SK-N-SH (cell line): Measurements from ENCODE around the gene ZNRF1. TPM values are rescaled to one million over a fixed set of nuclear protein-coding genes. Genes with fewer than 3 reads are reported as not detected.
A peak's percentile ranks its signal among the peaks of the same experiment; 100 is the strongest.

Source experiments
- CTCF ChIA-PET: fragments of 300-600, 350-600 bp; formaldehyde crosslinking; extraction: SDS; loops from one replicate; lab custom pipeline; 2021; lab: Yijun Ruan, JAX
- POLR2A ChIA-PET: fragments of 350-600 bp; sonication (Branson Sonifier 250); formaldehyde crosslinking; extraction: SDS; loops from one replicate; lab custom pipeline; 2020; ENCODE audit warnings: antibody characterized with exemption, inconsistent platforms; lab: Yijun Ruan, JAX
- DNase-seq: peaks from one replicate; pipeline ENCODE4 v3.0.0; 2012
- H2AFZ ChIP-seq: fragments of 200-600 bp; sonication (generic); 2 replicates; pipeline ENCODE4 v1.8.1; 2016; ENCODE audit warnings: antibody characterized with exemption, mild to moderate bottlenecking, low read depth
- H3F3A ChIP-seq: fragments of 200-600 bp; sonication (generic); replicated peaks from 2 replicates; pipeline ENCODE3; 2016; ENCODE audit warnings: antibody characterized with exemption, mild to moderate bottlenecking; ENCODE audit not compliant: insufficient read depth
- H3K27ac ChIP-seq, 2 experiments: fragments of 200-500 bp in 1 of 2; fragments of 200-600 bp in 1 of 2; sonication (Bioruptor generic) in 1 of 2; sonication (generic), shearing (Covaris generic) in 1 of 2; 2 replicates each; pipeline versions ENCODE4 v1.5.1 to v1.6.1; 2014 to 2016; ENCODE audit warnings: low read depth in 2 of 2, inconsistent platforms in 1 of 2, low read length in 1 of 2, mild to moderate bottlenecking in 1 of 2, mixed read lengths in 1 of 2
- H3K27me3 ChIP-seq: fragments of 200-600 bp; sonication (generic), shearing (Covaris generic); 2 replicates; pipeline ENCODE4 v1.6.1; 2016; ENCODE audit warnings: mixed run types; ENCODE audit not compliant: insufficient read depth
- H3K36me3 ChIP-seq, 2 experiments: fragments of 200-500 bp in 1 of 2; fragments of 200-600 bp in 1 of 2; sonication (Bioruptor generic) in 1 of 2; sonication (generic) in 1 of 2; replicated peaks in 1 of 2; 2 replicates each; pipeline versions ENCODE3 to v1.5.1; 2014 to 2016; ENCODE audit warnings: low read length in 1 of 2, mild to moderate bottlenecking in 1 of 2; ENCODE audit not compliant: insufficient read depth in 2 of 2, control insufficient read depth in 1 of 2
- H3K4me1 ChIP-seq, 2 experiments: fragments of 200-500 bp in 1 of 2; fragments of 200-600 bp in 1 of 2; sonication (Bioruptor generic) in 1 of 2; sonication (generic), shearing (Covaris generic) in 1 of 2; 2 replicates each; pipeline versions ENCODE4 v1.5.1 to v1.6.1; 2014 to 2016; ENCODE audit warnings: low read depth in 1 of 2, low read length in 1 of 2, mixed run types in 1 of 2; ENCODE audit not compliant: insufficient read depth in 2 of 2, control insufficient read depth in 1 of 2
- H3K4me2 ChIP-seq: fragments of 200-600 bp; sonication (generic), shearing (Covaris generic); 2 replicates; pipeline ENCODE4 v1.6.1; 2017; ENCODE audit warnings: mixed run types
- H3K4me3 ChIP-seq, 2 experiments: fragments of 200-500 bp in 1 of 2; fragments of 200-600 bp in 1 of 2; sonication (Bioruptor generic) in 1 of 2; sonication (generic), shearing (Covaris generic) in 1 of 2; 2 replicates each; pipeline versions ENCODE4 v1.5.1 to v1.8.1; 2014 to 2016; ENCODE audit warnings: low read depth in 2 of 2, inconsistent platforms in 1 of 2, low read length in 1 of 2, mild to moderate bottlenecking in 1 of 2, mixed read lengths in 1 of 2, moderate library complexity in 1 of 2
- H3K79me2 ChIP-seq: fragments of 200-600 bp; sonication (generic); 2 replicates; pipeline ENCODE4 v1.8.1; 2017; ENCODE audit warnings: mild to moderate bottlenecking; ENCODE audit not compliant: insufficient read depth
- H3K9ac ChIP-seq: fragments of 200-600 bp; sonication (generic); 2 replicates; pipeline ENCODE4 v1.6.1; 2017; ENCODE audit warnings: mixed run types
- H3K9me2 ChIP-seq: fragments of 200-600 bp; sonication (generic); 2 replicates; pipeline ENCODE4 v1.6.1; 2017; ENCODE audit warnings: mixed run types
- H3K9me3 ChIP-seq: fragments of 200-600 bp; sonication (generic); 2 replicates; pipeline ENCODE4 v1.6.1; 2017; ENCODE audit warnings: mixed run types, mild to moderate bottlenecking, moderate library complexity
- H4K20me1 ChIP-seq: fragments of 200-600 bp; sonication (generic); 2 replicates; pipeline ENCODE4 v1.6.1; 2017; ENCODE audit warnings: mild to moderate bottlenecking, mixed run types; ENCODE audit not compliant: insufficient read depth
- CHD2 ChIP-seq: fragments of 150-350 bp; IDR thresholded peaks from 2 replicates; pipeline ENCODE4 v1.6.1; 2018; ENCODE audit warnings: low read length; ENCODE audit not compliant: partially characterized antibody
- EP300 ChIP-seq, 2 experiments: IDR thresholded peaks; 2 replicates each; pipeline versions ENCODE4 v1.4.0 to v1.6.1; 2012; ENCODE audit warnings: borderline replicate concordance in 1 of 2, low read depth in 1 of 2, low read length in 1 of 2
- EZH2phosphoT487 ChIP-seq: fragments of 200-600 bp; sonication (generic); IDR thresholded peaks from 2 replicates; pipeline ENCODE4 v1.6.1; 2017; ENCODE audit warnings: low read depth, mixed run types, mild to moderate bottlenecking, antibody characterized with exemption, moderate library complexity, borderline replicate concordance
- FOSL2 ChIP-seq: IDR thresholded peaks from 2 replicates; pipeline ENCODE4 v1.4.0; 2012; ENCODE audit warnings: low read depth, mild to moderate bottlenecking, moderate library complexity, borderline replicate concordance
- FOXJ3 ChIP-seq: sonication (generic); formaldehyde crosslinking; IDR thresholded peaks from 2 replicates; pipeline ENCODE4 v1.5.1; 2020; ENCODE audit warnings: mild to moderate bottlenecking, missing genetic modification reagents
- GABPA ChIP-seq: IDR thresholded peaks from 2 replicates; pipeline ENCODE4 v1.4.0; 2012; ENCODE audit warnings: low read depth, mild to moderate bottlenecking
- GATA2 ChIP-seq: sonication (generic); formaldehyde crosslinking; IDR thresholded peaks from 2 replicates; pipeline ENCODE4 v1.5.0; 2020; ENCODE audit warnings: mild to moderate bottlenecking, missing genetic modification reagents
- IRF3 ChIP-seq: fragments of 150-350 bp; IDR thresholded peaks from 2 replicates; pipeline ENCODE4 v1.6.1; 2016; ENCODE audit warnings: mild to moderate bottlenecking, low read depth, low read length
- MAX ChIP-seq: IDR thresholded peaks from 2 replicates; pipeline ENCODE4 v1.4.0; 2012; ENCODE audit warnings: low read depth
- MEF2A ChIP-seq: IDR thresholded peaks from 2 replicates; pipeline ENCODE4 v1.4.0; 2012; ENCODE audit warnings: low read depth, borderline replicate concordance
- MXI1 ChIP-seq: IDR thresholded peaks from 2 replicates; pipeline ENCODE4 v1.6.1; 2012; ENCODE audit warnings: mild to moderate bottlenecking, low read depth, low read length, improper control_type of control experiment
- PBX3 ChIP-seq: IDR thresholded peaks from 2 replicates; pipeline ENCODE4; 2012
- POLR2AphosphoS5 ChIP-seq: IDR thresholded peaks from 2 replicates; pipeline ENCODE4 v1.6.1; 2012; ENCODE audit warnings: low read depth, low read length
- RAD21 ChIP-seq: IDR thresholded peaks from 2 replicates; pipeline ENCODE4 v1.6.1; 2012; ENCODE audit warnings: mild to moderate bottlenecking, low read length
- RCOR1 ChIP-seq: fragments of 150-350 bp; IDR thresholded peaks from 2 replicates; pipeline ENCODE4 v1.6.1; 2017; ENCODE audit warnings: antibody characterized with exemption, low read length
- RXRA ChIP-seq: IDR thresholded peaks from 2 replicates; pipeline ENCODE4 v1.4.0; 2012; ENCODE audit warnings: low read depth, mild to moderate bottlenecking, borderline replicate concordance
- SMC3 ChIP-seq: IDR thresholded peaks from 2 replicates; pipeline ENCODE4 v1.6.1; 2012; ENCODE audit warnings: low read depth, low read length, improper control_type of control experiment
- TCF12 ChIP-seq: IDR thresholded peaks from 2 replicates; pipeline ENCODE4 v1.4.0; 2012
- TEAD4 ChIP-seq: IDR thresholded peaks from 2 replicates; pipeline ENCODE4 v1.4.0; 2012; ENCODE audit warnings: mild to moderate bottlenecking, borderline replicate concordance; ENCODE audit not compliant: insufficient read depth
- USF2 ChIP-seq: fragments of 150-350 bp; IDR thresholded peaks from 2 replicates; pipeline ENCODE4 v1.6.1; 2017; ENCODE audit warnings: antibody characterized with exemption, low read length, low read depth, borderline replicate concordance
- YY1 ChIP-seq: IDR thresholded peaks from 2 replicates; pipeline ENCODE4 v1.4.0; 2012; ENCODE audit warnings: low read depth, mild to moderate bottlenecking
- WGBS: methylation state at CpG from one replicate; pipeline ENCODE4 v1.1.6; 2017; ENCODE audit warnings: low lambda C conversion rate; 5-methylcytosine and 5-hydroxymethylcytosine counted together
- polyA plus RNA-seq, 3 experiments: library from polyadenylated mRNA; depleted of rRNA; stranded (reverse); fragments of >200 nt; gene quantifications; 2 replicates each; pipeline ENCODE4 v1.2.3, GENCODE V29; 2012
- TF ChIP-seq, protein P1 (sequence below): IDR thresholded peaks from 2 replicates; pipeline ENCODE4 v1.4.0; 2012; ENCODE audit warnings: low read depth, borderline replicate concordance
- TF ChIP-seq, protein P2 (sequence below): IDR thresholded peaks from 2 replicates; pipeline ENCODE4 v1.6.1; 2012; ENCODE audit warnings: mild to moderate bottlenecking, low read depth, low read length, moderate library complexity

ZNRF1 gene
- polyA plus RNA-seq, 1 of the 3 experiments (the other 2 are of a cell fraction), result 23.7 TPM

DNA sequence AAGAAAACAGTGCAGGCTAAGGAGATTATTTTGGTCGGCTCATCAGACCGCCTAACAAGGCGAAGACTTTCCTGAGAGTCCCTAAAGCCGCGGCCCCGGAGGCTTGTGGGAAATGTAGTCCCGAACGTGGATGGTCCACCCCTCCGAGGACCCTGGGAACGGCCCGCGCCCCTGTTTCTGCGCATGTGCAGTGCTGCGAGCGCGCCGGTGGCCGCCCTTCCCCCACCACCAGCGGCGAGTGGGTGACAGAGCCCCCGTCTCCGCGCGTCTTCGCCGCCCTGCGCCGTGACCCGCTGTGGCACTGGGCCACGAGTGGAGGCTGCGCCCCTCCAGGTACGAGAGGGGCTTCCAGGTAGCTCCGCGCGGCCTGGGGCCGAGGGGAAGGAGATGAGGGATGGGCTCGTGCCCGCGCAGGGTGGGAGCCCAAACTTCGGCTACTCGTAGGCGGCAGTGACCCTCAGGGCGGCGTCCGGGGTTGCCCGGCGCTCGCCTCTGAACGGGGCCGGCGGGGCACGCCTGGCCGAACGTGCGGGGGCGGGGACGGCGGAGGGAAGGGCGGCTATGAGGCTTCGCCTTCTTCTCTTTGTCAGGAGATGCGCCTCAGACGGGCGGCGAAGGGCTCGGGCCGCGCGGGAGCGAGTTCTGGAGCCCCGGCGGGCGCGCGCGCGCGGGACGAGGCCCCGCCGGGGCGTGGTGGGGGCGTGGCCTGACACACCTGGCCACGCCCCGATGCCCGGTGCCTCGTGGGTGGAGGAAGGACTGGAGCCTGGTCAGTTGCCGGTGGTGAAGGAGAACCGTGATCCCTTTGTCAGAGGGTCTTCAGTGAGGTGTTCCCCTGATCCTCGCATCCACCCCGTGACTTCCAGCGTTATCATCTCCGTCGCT is 149.7 kb downstream of the ZNRF1 start, which contains the start of gene ZFP1 (continued):
- TF ChIP-seq GATA2 (CRISPR knock-in tag) (no peak), IRF3 (peak; percentile 86), FOSL2 (no peak), EP300 (IDR thresholded peaks at IDR 0.05; ENCODE audit: borderline replicate concordance in 1 of 2, low read depth in 1 of 2, low read length in 1 of 2) (0 out of 4 replicates have a peak, but pooled peaks of 1 of the 2 experiments have one; percentile 5), POLR2AphosphoS5 (0 out of 2 replicates have a peak, but pooled peaks have one; percentile 41), MXI1 (peak; percentile 84), SMC3 (no peak), FOXJ3 (CRISPR knock-in tag) (peak; percentile 60; the same call in 1 of the 2 replicates), YY1 (no peak), TCF12 (0 out of 2 replicates have a peak, but pooled peaks have one; percentile 13)
- TF ChIP-seq, protein P1, sequence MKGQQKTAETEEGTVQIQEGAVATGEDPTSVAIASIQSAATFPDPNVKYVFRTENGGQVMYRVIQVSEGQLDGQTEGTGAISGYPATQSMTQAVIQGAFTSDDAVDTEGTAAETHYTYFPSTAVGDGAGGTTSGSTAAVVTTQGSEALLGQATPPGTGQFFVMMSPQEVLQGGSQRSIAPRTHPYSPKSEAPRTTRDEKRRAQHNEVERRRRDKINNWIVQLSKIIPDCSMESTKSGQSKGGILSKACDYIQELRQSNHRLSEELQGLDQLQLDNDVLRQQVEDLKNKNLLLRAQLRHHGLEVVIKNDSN, result no peak

- Histone ChIP-seq H3K9me3 (peaks cover 19% of the 10 kb centered on the region), H2AFZ (no peak overlapping the region), H3F3A (no peaks in the 10 kb centered on the region), H3K79me2 (peaks cover 44% of the 10 kb centered on the region), H3K4me3 (no peak overlapping the region), H3K9ac (no peak overlapping the region), H3K4me1 (no peaks in the 10 kb centered on the region), H3K27me3 (no peaks in the 10 kb centered on the region), H4K20me1 (no peaks in the 10 kb centered on the region), H3K4me2 (no peak overlapping the region), H3K27ac (no peak overlapping the region), H3K36me3 (peaks cover 10 to 56% of the 10 kb centered on the region in 2 experiments), H3K9me2 (no peaks in the 10 kb centered on the region)
- DNase-seq, result no peak
- ChIA-PET CTCF (no interaction called here), POLR2A (no interaction called here)
- 48% methylated on average over 2 of the region's 2 CpGs for WGBS
- TF ChIP-seq CHD2, result no peak
- TF ChIP-seq GABPA, result no peak
- no peak for TF ChIP-seq MEF2A
- no peak for TF ChIP-seq SMC3
- TF ChIP-seq EZH2phosphoT487, result no peak
- TF ChIP-seq RCOR1, result no peak
- TF ChIP-seq USF2, result no peak
- TF ChIP-seq FOXJ3 (CRISPR knock-in tag), result no peak
- no peak for TF ChIP-seq GATA2 (CRISPR knock-in tag)
- no peak for TF ChIP-seq MAX
- TF ChIP-seq PBX3, result no peak
- TF ChIP-seq, protein P2, sequence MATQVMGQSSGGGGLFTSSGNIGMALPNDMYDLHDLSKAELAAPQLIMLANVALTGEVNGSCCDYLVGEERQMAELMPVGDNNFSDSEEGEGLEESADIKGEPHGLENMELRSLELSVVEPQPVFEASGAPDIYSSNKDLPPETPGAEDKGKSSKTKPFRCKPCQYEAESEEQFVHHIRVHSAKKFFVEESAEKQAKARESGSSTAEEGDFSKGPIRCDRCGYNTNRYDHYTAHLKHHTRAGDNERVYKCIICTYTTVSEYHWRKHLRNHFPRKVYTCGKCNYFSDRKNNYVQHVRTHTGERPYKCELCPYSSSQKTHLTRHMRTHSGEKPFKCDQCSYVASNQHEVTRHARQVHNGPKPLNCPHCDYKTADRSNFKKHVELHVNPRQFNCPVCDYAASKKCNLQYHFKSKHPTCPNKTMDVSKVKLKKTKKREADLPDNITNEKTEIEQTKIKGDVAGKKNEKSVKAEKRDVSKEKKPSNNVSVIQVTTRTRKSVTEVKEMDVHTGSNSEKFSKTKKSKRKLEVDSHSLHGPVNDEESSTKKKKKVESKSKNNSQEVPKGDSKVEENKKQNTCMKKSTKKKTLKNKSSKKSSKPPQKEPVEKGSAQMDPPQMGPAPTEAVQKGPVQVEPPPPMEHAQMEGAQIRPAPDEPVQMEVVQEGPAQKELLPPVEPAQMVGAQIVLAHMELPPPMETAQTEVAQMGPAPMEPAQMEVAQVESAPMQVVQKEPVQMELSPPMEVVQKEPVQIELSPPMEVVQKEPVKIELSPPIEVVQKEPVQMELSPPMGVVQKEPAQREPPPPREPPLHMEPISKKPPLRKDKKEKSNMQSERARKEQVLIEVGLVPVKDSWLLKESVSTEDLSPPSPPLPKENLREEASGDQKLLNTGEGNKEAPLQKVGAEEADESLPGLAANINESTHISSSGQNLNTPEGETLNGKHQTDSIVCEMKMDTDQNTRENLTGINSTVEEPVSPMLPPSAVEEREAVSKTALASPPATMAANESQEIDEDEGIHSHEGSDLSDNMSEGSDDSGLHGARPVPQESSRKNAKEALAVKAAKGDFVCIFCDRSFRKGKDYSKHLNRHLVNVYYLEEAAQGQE, result no peak
- TF ChIP-seq RAD21, result no peak
- TF ChIP-seq TEAD4, result no peak
- no peak for TF ChIP-seq RXRA
Observed at GRCh38 chr16:75151798-75152197, 153.0 kb downstream of the ZNRF1 start.
